K562 (cell line): ENCODE measurements around the gene ALKBH7. TPM values are rescaled to one million over a fixed set of nuclear protein-coding genes. Genes with fewer than 3 reads are reported as not detected.
A peak's percentile ranks its signal among the peaks of the same experiment; 100 is the strongest.

ENCODE experiments used
- DIDO1 ChIP-seq: fragments of 450-650 bp; IDR thresholded peaks from 2 replicates; pipeline ENCODE4 v1.6.1; 2016; ENCODE audit warnings: low read depth, missing biosample characterization, missing genetic modification characterization
- ETV1 ChIP-seq: fragments of 450-650 bp; conservative IDR thresholded peaks from 2 replicates; pipeline ENCODE4 v1.6.1; 2016; ENCODE audit warnings: missing genetic modification characterization, control low read depth, low read depth, missing compliant biosample characterization
- HMGN3 ChIP-seq: IDR thresholded peaks from 2 replicates; pipeline ENCODE4 v1.6.1; 2011; ENCODE audit warnings: borderline replicate concordance, low read depth, mild to moderate bottlenecking, mixed read lengths, low read length; ENCODE audit not compliant: insufficient read length; ENCODE audit errors: extremely low read depth
- HNRNPLL ChIP-seq: fragments of 200-400 bp; formaldehyde crosslinking; IDR thresholded peaks from 2 replicates; pipeline ENCODE4 v1.6.1; 2017; ENCODE audit warnings: low read length, low read depth, mild to moderate bottlenecking; ENCODE audit not compliant: poor library complexity, severe bottlenecking
- HSF4 ChIP-seq: fragments of 250-450 bp; sonication (Bioruptor Pico); IDR thresholded peaks from 2 replicates; pipeline ENCODE4 v2.1.2; 2022; ENCODE audit warnings: mild to moderate bottlenecking, moderate library complexity, borderline replicate concordance
- MEIS2 ChIP-seq: fragments of 450-650 bp; IDR thresholded peaks from 2 replicates; pipeline ENCODE4 v1.6.1; 2014; ENCODE audit warnings: mild to moderate bottlenecking; ENCODE audit not compliant: partially characterized antibody
- RBM34 ChIP-seq: fragments of 200-400 bp; formaldehyde crosslinking; IDR thresholded peaks from 2 replicates; pipeline ENCODE4 v1.6.1; 2018; ENCODE audit warnings: low read length, borderline replicate concordance; ENCODE audit not compliant: insufficient read depth
- SAFB2 ChIP-seq: fragments of 200-400 bp; formaldehyde crosslinking; IDR thresholded peaks from 2 replicates; pipeline ENCODE4 v1.6.1; 2018; ENCODE audit warnings: borderline replicate concordance, low read length, low read depth, moderate library complexity; ENCODE audit not compliant: severe bottlenecking
- SMAD4 ChIP-seq: fragments of 250-450 bp; sonication (Bioruptor Pico); conservative IDR thresholded peaks from 2 replicates; pipeline ENCODE4 v1.8.0; 2021; ENCODE audit warnings: inconsistent platforms, mild to moderate bottlenecking, moderate library complexity
- SOX6 ChIP-seq: fragments of 450-650 bp; IDR thresholded peaks from 2 replicates; pipeline ENCODE4 v1.6.1; 2014; ENCODE audit warnings: mild to moderate bottlenecking
- SP2 ChIP-seq: IDR thresholded peaks from 2 replicates; pipeline ENCODE4 v1.6.1; 2011; ENCODE audit warnings: mild to moderate bottlenecking, low read depth, low read length, moderate library complexity; ENCODE audit not compliant: poor library complexity, severe bottlenecking; ENCODE audit errors: extremely low read depth
- TEAD1 ChIP-seq, 2 experiments: fragments of 450-650 bp in 1 of 2; sonication (generic) in 1 of 2; formaldehyde crosslinking; IDR thresholded peaks; 2 replicates each; pipeline versions ENCODE4 v1.4.0 to v1.8.0; 2020 to 2022; ENCODE audit warnings: mild to moderate bottlenecking in 2 of 2, missing genetic modification reagents in 1 of 2
- TRIM28 ChIP-seq: fragments of 450-650 bp; IDR thresholded peaks from 2 replicates; pipeline ENCODE4 v1.6.1; 2017
- ZNF133 ChIP-seq: fragments of 250-450 bp; sonication (Bioruptor Pico); IDR thresholded peaks from 2 replicates; pipeline ENCODE4 v1.4.0; 2020; ENCODE audit warnings: mild to moderate bottlenecking
- ZNF175 ChIP-seq: fragments of 200-800 bp; sonication (Bioruptor generic); IDR thresholded peaks from 2 replicates; pipeline ENCODE4 v1.6.1; 2016; ENCODE audit warnings: low read depth, mild to moderate bottlenecking, missing genetic modification characterization, missing compliant biosample characterization
- ZNF274 ChIP-seq: IDR thresholded peaks from 2 replicates; pipeline ENCODE4 v1.6.1; 2011; ENCODE audit warnings: low read depth, mild to moderate bottlenecking, low read length, moderate library complexity, borderline replicate concordance
- ZNF589 ChIP-seq: fragments of 200-800 bp; sonication (Bioruptor generic); IDR thresholded peaks from 2 replicates; pipeline ENCODE4 v1.6.1; 2016; ENCODE audit warnings: low read depth, missing genetic modification characterization, missing compliant biosample characterization
- polyA plus RNA-seq, 8 experiments: library from polyadenylated mRNA; depleted of rRNA in 4 of 8; stranded (reverse) in 5 of 8; unstranded in 3 of 8; fragments of >200 nt; fragmentation: Nextera tagmentation in 2 of 8; fragmentation: Illumina TruSeq in 1 of 8; extraction: Ambion mirVana in 2 of 8; extraction: Trizol in 1 of 8; gene quantifications; 2 replicates each; pipeline versions ENCODE4 v1.2.1 to v1.2.3, GENCODE V29; 2011 to 2014; ENCODE audit warnings: inconsistent platforms in 1 of 8, missing spikeins in 1 of 8
- total RNA-seq, 7 experiments: library from RNA; depleted of rRNA in 6 of 7; stranded (reverse); fragments of >200 nt in 6 of 7; fragmentation: Illumina TruSeq in 2 of 7; extraction: Trizol in 2 of 7; gene quantifications; 2 replicates each; pipeline versions ENCODE4 v1.2.1 to v1.2.3, GENCODE V29; 2011 to 2021; ENCODE audit warnings: low replicate concordance in 1 of 7
- TF ChIP-seq, protein P1 (sequence below): fragments of 250-450 bp; sonication (Bioruptor Pico); IDR thresholded peaks from 2 replicates; pipeline ENCODE4 v1.4.0; 2020; ENCODE audit warnings: borderline replicate concordance
- TF ChIP-seq, protein P2 (sequence below): fragments of 450-650 bp; formaldehyde crosslinking; IDR thresholded peaks from 2 replicates; pipeline ENCODE4 v1.4.0; 2020; ENCODE audit warnings: mild to moderate bottlenecking, mixed read lengths
- TF ChIP-seq, protein P3 (sequence below), 3 experiments: fragments of 200-800 bp in 1 of 3; sonication (Bioruptor generic) in 1 of 3; sonication (generic) in 1 of 3; formaldehyde crosslinking in 1 of 3; IDR thresholded peaks; 2 replicates each; pipeline versions ENCODE4 v1.6.1 to v1.8.0; 2016 to 2022; ENCODE audit warnings: mild to moderate bottlenecking in 2 of 3, missing compliant biosample characterization in 2 of 3, missing genetic modification characterization in 2 of 3, missing genetic modification reagents in 1 of 3
- TF ChIP-seq, protein P4 (sequence below): fragments of 250-450 bp; sonication (Bioruptor Pico); IDR thresholded peaks from 2 replicates; pipeline ENCODE4 v1.6.1; 2021; ENCODE audit warnings: mild to moderate bottlenecking

Gene ALKBH7
- total and polyA plus RNA-seq, 9 of the 15 experiments (the other 6 are each of a cell fraction or from before 2014, with no cell fraction given): 0.69 to 94.8 (median 17.6) TPM

DNA sequence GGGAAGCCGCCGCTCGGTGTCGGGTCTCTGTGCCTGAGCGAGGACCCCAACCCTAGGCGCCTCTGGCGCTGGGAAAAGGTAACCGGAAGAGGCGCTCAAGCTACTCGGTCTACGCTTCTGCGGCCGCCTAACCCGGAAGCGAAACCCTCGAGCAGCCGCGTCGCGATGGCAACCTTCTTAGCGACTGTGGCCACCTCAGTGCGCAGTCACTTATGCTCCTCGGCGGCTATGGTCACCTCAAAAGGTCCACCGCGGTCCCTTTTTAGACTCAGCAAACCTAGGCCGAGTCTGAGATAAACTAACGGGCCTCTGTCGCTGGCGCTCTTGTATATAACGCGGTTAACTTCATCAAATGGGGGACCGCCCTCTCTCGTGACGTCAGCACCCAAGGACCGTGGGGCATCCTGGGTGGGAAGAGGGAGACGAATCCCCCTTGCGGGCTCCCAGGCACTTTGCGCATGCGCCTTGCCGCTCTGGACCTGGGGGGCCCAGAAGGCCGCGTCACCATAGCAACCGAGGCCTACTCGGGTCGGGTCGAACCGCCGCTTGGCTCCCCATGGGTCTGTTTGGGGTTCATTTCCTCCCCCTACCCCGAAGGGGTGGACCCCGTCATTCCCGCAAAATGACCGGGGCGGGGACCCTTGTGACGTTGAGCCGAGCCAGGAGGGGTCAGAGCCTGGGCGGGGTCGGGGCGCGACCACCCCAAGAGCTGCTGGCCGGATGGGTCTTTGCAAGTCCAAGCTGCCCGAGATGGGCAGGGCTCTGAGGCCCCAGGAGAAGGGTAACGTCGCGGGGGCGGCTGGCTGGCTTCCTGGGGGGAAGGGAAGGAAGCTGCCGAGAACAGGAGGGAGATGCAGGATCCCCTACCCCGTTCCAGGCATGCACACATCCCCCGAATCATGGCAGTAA, 20.7 kb downstream of the ALKBH7 start, which contains the start of gene GTF2F1 (continued):
- TF ChIP-seq, protein P1, sequence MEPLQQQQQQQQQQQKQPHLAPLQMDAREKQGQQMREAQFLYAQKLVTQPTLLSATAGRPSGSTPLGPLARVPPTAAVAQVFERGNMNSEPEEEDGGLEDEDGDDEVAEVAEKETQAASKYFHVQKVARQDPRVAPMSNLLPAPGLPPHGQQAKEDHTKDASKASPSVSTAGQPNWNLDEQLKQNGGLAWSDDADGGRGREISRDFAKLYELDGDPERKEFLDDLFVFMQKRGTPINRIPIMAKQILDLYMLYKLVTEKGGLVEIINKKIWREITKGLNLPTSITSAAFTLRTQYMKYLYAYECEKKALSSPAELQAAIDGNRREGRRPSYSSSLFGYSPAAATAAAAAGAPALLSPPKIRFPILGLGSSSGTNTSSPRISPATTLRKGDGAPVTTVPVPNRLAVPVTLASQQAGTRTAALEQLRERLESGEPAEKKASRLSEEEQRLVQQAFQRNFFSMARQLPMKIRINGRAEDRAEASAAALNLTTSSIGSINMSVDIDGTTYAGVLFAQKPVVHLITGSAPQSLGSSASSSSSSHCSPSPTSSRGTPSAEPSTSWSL (CRISPR knock-in tag): no peak
- TF ChIP-seq TRIM28 (no peak), ETV1 (tag) (peak; percentile 85), ZNF589 (CRISPR knock-in tag) (0 out of 2 replicates have a peak, but pooled peaks have one; percentile 51), SP2 (peak; percentile 9), RBM34 (no peak), SAFB2 (no peak), HMGN3 (no peak), MEIS2 (peak; percentile 56), ZNF133 (CRISPR knock-in tag) (no peak), HNRNPLL (peak; percentile 33), SOX6 (peak; percentile 2; the same call in 1 of the 2 replicates), TEAD1 (CRISPR knock-in tag; IDR thresholded peaks at IDR 0.05) (0 out of 4 replicates have a peak, but pooled peaks of 1 of the 2 experiments have one; percentile 42), HSF4 (no peak), SMAD4 (CRISPR knock-in tag) (0 out of 2 replicates have a peak, but pooled peaks have one; percentile 57), DIDO1 (tag) (0 out of 2 replicates have a peak, but pooled peaks have one; percentile 35), ZNF274 (no peak), ZNF175 (CRISPR knock-in tag) (no peak)
- TF ChIP-seq, protein P2, sequence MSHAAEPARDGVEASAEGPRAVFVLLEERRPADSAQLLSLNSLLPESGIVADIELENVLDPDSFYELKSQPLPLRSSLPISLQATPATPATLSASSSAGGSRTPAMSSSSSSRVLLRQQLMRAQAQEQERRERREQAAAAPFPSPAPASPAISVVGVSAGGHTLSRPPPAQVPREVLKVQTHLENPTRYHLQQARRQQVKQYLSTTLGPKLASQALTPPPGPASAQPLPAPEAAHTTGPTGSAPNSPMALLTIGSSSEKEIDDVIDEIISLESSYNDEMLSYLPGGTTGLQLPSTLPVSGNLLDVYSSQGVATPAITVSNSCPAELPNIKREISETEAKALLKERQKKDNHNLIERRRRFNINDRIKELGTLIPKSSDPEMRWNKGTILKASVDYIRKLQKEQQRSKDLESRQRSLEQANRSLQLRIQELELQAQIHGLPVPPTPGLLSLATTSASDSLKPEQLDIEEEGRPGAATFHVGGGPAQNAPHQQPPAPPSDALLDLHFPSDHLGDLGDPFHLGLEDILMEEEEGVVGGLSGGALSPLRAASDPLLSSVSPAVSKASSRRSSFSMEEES (CRISPR knock-in tag): no peak
- TF ChIP-seq, protein P3, sequence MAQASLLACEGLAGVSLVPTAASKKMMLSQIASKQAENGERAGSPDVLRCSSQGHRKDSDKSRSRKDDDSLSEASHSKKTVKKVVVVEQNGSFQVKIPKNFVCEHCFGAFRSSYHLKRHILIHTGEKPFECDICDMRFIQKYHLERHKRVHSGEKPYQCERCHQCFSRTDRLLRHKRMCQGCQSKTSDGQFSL (CRISPR knock-in tag; IDR thresholded peaks at IDR 0.05): no peak
- TF ChIP-seq, protein P3 (tag; IDR thresholded peaks at IDR 0.05): no peak
- TF ChIP-seq, protein P4, sequence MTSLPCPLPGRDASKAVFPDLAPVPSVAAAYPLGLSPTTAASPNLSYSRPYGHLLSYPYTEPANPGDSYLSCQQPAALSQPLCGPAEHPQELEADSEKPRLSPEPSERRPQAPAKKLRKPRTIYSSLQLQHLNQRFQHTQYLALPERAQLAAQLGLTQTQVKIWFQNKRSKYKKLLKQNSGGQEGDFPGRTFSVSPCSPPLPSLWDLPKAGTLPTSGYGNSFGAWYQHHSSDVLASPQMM (CRISPR knock-in tag): no peak
